GM19025 (cell line): ENCODE data around the gene POC1B.

Experiments used
- ATAC-seq: cut with Tn5 transposase; IDR thresholded peaks from one replicate; pipeline ENCODE4 v1.9.1; 2021; ENCODE audit warnings: mild to moderate bottlenecking, low read depth, moderate library complexity; ENCODE audit not compliant: unreplicated experiment

Gene POC1B

DNA sequence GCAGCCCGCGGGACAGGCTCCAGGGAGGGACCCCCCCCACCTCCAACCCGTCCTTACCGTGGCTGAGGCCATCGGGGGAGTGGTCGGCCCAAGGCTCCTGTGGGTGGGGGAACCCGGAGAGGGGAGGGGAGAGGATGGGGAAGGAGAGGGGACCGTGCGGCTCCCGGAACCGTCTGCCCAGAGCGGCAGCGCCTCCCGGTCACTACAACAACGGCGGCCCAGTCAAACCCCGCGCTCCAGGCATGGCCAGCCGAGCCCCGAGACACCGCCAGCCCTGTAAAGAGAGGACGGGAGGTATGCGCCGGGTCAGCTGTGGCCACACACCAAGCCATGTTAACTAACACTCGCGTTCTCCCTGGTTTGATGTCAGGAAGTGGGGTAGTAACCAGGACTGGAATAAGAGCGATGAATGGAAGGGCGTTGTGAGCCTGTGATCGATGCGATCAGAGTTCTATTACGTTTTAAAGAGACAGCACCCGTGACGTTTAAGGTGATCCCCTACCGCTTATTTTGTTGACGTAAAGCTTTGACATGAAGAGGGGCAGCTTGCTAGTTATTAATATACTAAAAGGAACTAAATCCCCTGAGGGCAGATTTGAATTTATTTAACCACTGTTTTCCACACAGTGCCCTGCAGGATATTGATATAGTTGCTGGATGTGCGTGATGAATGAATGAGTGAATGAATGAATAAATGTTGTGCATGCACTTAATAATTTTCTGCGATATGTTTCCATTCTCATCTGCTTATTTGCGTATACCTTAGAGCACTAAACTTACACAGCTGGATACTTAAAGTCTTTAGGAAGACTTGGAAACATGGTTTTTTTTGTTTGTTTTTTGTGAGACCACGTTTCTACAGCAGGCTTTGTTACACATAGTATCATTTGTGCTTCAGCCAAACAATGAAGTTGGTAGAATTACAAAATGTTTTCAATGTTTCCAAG is at the start of gene POC1B:
POC1B (minus strand) TSS at position 224 of the 947 bp plus-strand sequence; CDS start at position 72, 152 bp downstream.
- peak; percentile 68 for ATAC-seq

DNA sequence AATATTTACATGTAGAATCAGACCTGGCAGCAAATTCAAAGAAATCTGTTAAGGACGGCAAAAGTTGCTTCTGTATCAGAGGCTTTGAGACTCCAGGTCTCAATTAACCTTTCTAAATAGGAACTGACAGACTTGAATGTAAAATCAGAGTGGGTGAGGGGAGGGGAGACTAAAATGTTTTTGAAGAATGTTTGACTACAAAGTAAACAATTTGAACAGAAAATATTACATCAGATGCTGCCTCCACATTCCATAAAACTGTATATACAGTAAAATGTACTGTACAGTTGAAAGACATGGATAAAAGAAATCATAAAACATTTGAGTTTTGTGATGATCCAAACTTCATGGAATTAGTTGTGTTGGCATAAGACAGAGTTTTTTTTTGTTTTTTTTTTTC is 49.5 kb upstream of the POC1B start:
- no peak for ATAC-seq

- no peak for ATAC-seq
Observed at GRCh38 chr12:89574736-89575208, 48.9 kb upstream of the POC1B start.

DNA sequence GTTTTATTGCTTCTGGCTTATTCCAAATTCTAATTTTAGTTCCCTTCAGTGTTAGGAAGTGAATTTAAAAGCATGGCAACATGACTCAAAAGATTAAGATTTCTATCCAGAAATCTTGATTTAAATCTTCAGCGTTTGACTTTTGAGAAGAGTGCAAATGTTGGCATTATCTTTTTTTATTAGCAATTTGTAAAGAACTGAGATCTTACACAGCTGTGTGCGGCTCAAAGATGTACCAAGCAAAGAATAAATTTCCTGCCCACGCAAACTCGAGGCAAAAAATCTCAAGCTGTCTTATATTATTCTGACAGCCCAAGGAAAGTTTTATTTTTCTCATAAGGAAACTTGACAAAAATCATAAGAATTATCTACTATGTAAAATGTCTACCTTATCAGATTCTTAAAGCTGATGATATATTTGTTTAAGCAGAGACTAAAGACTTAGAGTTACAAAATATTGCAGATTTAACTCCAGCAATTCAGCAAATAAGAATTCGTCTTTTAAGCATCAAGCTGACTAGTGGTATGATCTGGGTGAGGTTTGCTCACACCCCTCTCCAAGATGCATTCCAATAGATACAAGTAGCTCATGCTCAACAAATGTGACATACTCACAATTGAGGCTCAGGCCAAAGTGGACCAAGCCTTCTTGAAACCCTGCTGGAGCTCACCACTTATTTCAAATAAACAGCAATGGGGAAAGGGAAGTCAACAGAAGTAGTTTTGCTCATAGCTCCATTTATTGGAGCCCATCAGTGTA is 47.4 kb upstream of the POC1B start:
- ATAC-seq = no peak

DNA sequence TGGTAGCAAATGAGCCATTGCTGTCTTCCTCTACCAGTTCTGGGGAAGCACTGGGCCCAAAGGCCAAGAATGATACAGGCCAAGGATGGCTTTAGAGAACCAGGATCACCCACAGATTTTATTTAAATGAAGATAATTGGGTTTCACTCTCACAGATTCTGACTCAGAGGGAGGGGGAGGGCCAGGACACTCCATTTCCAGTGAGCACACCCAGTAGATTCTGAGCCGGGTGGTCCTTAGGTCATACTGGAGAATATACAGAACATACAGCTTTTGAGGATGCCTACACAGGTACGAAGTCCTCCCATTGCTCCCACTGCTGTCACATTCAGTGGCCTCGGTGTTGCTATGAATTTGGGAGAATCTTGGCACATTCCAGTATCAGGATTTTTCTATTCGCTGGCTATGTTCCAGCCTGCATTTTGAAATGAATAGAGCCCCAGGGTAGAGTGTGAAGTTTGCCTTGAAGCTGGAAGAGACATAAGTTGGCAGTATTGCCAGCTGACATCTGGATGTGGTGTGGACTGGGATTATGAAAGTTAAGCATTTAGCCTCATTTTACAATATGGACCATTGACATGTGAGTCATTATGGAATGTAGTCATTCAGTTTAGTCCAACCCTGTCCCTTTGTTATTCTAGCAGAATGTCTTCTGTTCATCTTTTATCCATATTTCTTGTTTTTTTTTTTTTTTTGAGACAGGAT is 45.8 kb upstream of the POC1B start:
- no peak for ATAC-seq

GRCh38 chr12:89568484-89568883 is 42.6 kb upstream of the POC1B start:
- no peak for ATAC-seq

GRCh38 chr12:89567691-89568239 is 41.9 kb upstream of the POC1B start:
- no peak for ATAC-seq

GRCh38 chr12:89566615-89567014 is 40.8 kb upstream of the POC1B start:
- ATAC-seq = no peak

DNA sequence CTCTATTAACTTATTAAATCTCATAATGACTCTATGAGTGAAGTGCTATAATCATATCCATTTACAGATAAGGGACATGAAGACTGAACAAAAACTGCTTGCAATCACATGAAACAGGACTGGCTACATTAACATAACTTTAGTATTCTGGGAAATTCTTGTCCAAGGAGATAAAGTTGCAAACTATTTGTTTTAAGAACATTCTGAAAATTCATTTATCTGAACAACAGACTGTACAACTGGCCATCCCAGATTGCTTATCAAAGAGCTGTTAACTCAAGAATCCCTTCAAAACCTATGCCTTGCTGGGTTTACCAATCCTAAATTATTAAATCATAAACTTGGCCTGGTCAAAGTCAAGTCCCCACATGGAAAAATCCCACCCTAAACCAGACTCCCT is 39.2 kb upstream of the POC1B start:
- no peak for ATAC-seq

DNA sequence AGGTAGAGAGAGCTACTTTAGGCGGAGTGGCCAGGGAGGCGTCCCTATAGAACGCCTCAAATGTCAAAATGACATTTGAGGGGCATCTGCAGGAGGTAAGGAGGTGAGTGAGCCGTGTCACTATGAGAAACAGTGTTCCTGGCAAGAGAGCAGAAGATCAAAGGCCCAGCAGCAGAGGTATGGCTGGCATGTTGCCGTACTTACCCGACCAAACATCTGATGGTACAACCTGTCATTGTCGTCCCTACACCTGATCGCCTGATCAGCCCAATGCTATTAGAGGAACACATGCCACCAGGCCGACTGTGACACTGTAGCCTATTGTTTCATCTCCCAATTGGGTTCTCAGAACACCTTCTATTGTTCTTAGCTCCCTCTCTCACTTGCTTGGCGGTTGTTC is 33.9 kb upstream of the POC1B start:
- ATAC-seq = no peak

DNA sequence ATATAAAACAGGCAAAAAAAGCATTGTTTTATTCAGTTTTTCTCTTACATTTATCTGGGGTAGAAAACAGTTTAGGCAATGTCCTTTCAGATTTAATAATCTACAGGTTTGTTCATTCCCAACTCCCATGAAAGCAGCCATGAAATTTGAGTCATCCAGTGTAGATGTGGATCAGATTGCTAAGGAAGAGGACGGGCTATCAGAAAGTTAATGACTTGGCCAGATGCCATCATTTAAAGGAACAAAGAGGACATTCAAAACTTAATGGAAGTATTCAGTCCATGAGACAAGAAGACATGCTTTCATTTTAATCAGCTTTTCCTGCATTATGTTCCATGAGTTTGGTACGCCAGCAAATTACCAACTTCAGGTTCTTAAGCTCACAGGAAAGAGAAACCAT is 31.1 kb upstream of the POC1B start:
- ATAC-seq = no peak

DNA sequence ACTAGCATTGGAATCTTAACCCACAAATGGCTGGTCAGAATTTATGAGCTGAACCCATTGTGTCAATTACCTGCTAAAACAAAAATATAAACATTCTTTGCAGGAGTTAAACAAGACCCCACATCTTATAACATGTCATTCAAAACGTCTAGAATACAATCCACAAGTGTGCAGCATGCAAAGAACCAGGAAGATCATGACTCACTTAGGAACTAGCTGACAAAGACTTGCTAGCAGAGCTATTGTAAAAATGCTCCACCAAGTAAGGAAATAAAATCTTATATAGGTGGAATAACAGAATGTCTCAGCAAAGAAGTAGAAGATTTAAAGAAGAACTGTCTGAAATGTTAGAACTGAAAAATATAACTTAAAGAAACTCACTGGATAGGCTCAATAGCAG is 26.5 kb upstream of the POC1B start:
- no peak for ATAC-seq

- ATAC-seq = no peak
Observed at GRCh38 chr12:89551747-89552146, 25.9 kb upstream of the POC1B start.

DNA sequence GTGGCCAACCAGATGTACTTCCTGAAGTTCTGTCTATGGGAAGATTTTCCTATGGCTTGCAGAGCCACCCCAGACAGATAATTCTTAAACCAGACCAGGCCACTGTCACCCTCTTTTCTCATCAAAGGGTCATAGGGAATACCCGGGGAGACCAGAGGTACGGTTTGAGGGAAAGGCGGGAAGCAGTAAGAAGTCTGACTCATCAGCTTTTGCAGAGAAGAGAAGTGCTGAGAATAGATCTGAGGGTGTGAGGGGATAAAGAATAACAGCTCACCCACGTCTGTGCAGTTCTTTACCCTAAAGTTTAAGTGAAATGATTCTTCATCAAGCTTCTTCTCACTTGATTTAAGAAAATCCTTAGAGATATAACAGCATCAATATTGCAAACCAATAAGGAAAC is 21.3 kb upstream of the POC1B start:
- ATAC-seq = no peak

- no peak for ATAC-seq
Observed at GRCh38 chr12:89546151-89546550, 20.3 kb upstream of the POC1B start.

GRCh38 chr12:89544681-89545184 is 18.9 kb upstream of the POC1B start:
- no peak for ATAC-seq

GRCh38 chr12:89544022-89544421 is 18.2 kb upstream of the POC1B start:
- ATAC-seq = no peak

GRCh38 chr12:89542912-89543592 is 17.2 kb upstream of the POC1B start:
- ATAC-seq = peak; percentile 78

DNA sequence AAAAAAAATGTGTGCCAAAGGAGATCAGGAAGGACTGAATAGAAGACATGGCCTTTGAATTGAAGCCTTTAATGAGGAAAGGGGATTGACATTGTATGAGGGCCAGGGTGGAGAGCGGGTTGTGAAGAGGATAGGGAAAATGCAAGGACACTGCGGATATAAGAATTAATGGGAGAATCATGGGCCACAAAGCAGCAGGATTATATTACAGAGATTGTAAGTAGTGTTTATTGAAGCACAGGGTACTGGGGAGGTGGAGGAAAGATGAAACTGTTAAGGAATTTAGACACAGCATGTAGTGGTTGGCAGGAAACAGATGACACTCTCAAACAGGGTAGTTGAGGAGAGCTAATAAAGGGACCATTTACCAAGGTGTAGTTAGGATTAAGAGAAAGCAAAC is 16.4 kb upstream of the POC1B start:
- no peak for ATAC-seq

DNA sequence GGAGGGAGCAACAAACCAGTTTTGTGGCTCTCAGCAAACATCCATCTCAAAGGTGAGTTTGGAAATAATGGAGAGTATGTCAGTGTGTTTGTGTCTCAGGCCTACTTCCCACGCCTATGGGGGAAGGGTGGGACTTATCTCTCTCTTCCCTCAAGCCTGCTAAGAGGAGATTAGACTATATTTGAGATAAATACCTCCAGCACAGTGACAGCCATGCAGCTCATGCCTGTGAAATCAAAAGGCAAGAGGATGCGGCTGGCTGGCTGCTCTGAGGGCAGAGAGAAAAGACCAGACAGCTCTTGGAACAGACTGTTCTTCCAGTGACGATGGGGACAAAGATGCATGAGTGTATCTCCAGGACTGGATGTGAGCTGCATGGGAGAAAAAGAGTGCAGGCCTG is 14.7 kb upstream of the POC1B start:
- ATAC-seq = no peak
